Trophoblast cell (in vitro differentiated cells and primary cell): ENCODE measurements around the gene SP110.
"Not testable (repeated sequence)": the region's sequence is repeated elsewhere in the genome, so short reads cannot be mapped to it uniquely, and the experiment has no call there.

Experiments used
- DNase-seq, 2 donors: peaks; one replicate each; pipeline ENCODE4 v3.0.0-alpha.2; 2016
- H2AFZ ChIP-seq: 2 replicates; pipeline ENCODE4 v1.6.1; 2013; ENCODE audit warnings: low read length, moderate library complexity, mild to moderate bottlenecking; ENCODE audit not compliant: insufficient read depth, poor library complexity
- H2AK5ac ChIP-seq: 2 replicates; pipeline ENCODE4 v1.6.1; 2013; ENCODE audit warnings: mild to moderate bottlenecking, low read length
- H2BK120ac ChIP-seq: 2 replicates; pipeline ENCODE4 v1.6.1; 2013; ENCODE audit warnings: low read length, mild to moderate bottlenecking, moderate library complexity; ENCODE audit not compliant: insufficient read depth, poor library complexity
- H2BK12ac ChIP-seq: 2 replicates; pipeline ENCODE4 v1.6.1; 2013; ENCODE audit warnings: mild to moderate bottlenecking, low read length, moderate library complexity
- H2BK5ac ChIP-seq: 2 replicates; pipeline ENCODE4 v1.6.1; 2013; ENCODE audit warnings: low read length, low read depth, moderate library complexity, mild to moderate bottlenecking; ENCODE audit not compliant: poor library complexity
- H3K14ac ChIP-seq: 2 replicates; pipeline ENCODE4 v1.6.1; 2013; ENCODE audit warnings: mild to moderate bottlenecking, low read length
- H3K18ac ChIP-seq: 2 replicates; pipeline ENCODE4 v1.6.1; 2013; ENCODE audit warnings: mild to moderate bottlenecking, low read length
- H3K23ac ChIP-seq: 2 replicates; pipeline ENCODE4 v1.6.1; 2013; ENCODE audit warnings: low read length
- H3K27ac ChIP-seq: 2 replicates; pipeline ENCODE4 v1.5.1; 2013; ENCODE audit warnings: low read depth, mild to moderate bottlenecking, inconsistent platforms, low read length, moderate library complexity
- H3K27me3 ChIP-seq: 2 replicates; pipeline ENCODE4 v1.6.1; 2013; ENCODE audit warnings: inconsistent platforms, mild to moderate bottlenecking, low read length, moderate library complexity; ENCODE audit not compliant: insufficient read depth
- H3K36me3 ChIP-seq, 2 experiments: 1 replicate in 1 of 2; 2 replicates in 1 of 2; pipeline ENCODE4 v1.6.1; 2013; ENCODE audit warnings: low read length in 2 of 2, mild to moderate bottlenecking in 2 of 2, moderate library complexity in 1 of 2; ENCODE audit not compliant: insufficient read depth in 2 of 2, control insufficient read depth in 1 of 2
- H3K4ac ChIP-seq: 2 replicates; pipeline ENCODE4 v1.6.1; 2013; ENCODE audit warnings: low read depth, mild to moderate bottlenecking, low read length, moderate library complexity
- H3K4me1 ChIP-seq, 2 experiments: 1 replicate in 1 of 2; 2 replicates in 1 of 2; pipeline ENCODE4 v1.6.1; 2013; ENCODE audit warnings: low read length in 2 of 2, mild to moderate bottlenecking in 2 of 2, moderate library complexity in 1 of 2; ENCODE audit not compliant: insufficient read depth in 2 of 2, control insufficient read depth in 1 of 2
- H3K4me2 ChIP-seq: 2 replicates; pipeline ENCODE4 v1.6.1; 2013; ENCODE audit warnings: inconsistent platforms, mild to moderate bottlenecking, low read length, moderate library complexity
- H3K4me3 ChIP-seq: 2 replicates; pipeline ENCODE4 v1.5.1; 2013; ENCODE audit warnings: mild to moderate bottlenecking, low read depth, low read length, inconsistent platforms
- H3K79me1 ChIP-seq: one replicate; pipeline ENCODE4 v1.6.1; 2013; ENCODE audit warnings: low read length
- H3K79me2 ChIP-seq: 2 replicates; pipeline ENCODE4 v1.6.1; 2013; ENCODE audit warnings: low read length, mild to moderate bottlenecking; ENCODE audit not compliant: control insufficient read depth, insufficient read depth, poor library complexity
- H3K9ac ChIP-seq: 2 replicates; pipeline ENCODE4 v1.6.1; 2013; ENCODE audit warnings: mild to moderate bottlenecking, low read length
- H3K9me3 ChIP-seq: 2 replicates; pipeline ENCODE4 v1.6.1; 2013; ENCODE audit warnings: low read depth, mild to moderate bottlenecking, control low read depth, inconsistent platforms, low read length; ENCODE audit not compliant: insufficient read depth
- H4K12ac ChIP-seq: 2 replicates; pipeline ENCODE4 v1.6.1; 2013; ENCODE audit warnings: low read depth, mild to moderate bottlenecking, low read length, moderate library complexity
- H4K8ac ChIP-seq: 2 replicates; pipeline ENCODE4 v1.6.1; 2013; ENCODE audit warnings: low read depth, mild to moderate bottlenecking, low read length, moderate library complexity
- H4K91ac ChIP-seq: one replicate; pipeline ENCODE4 v1.6.1; 2013; ENCODE audit warnings: low read depth, mild to moderate bottlenecking, low read length, moderate library complexity
- WGBS: extraction: QIAGEN DNeasy Blood & Tissue Kit; methylation state at CpG from one replicate; pipeline ENCODE4 v1.1.7; 2013; ENCODE audit warnings: missing lambda C conversion rate; ENCODE audit not compliant: insufficient read length, insufficient coverage; ENCODE audit errors: extremely low coverage; 5-methylcytosine and 5-hydroxymethylcytosine counted together

Gene SP110

GRCh38 chr2:230225486-230225885 lies 5.7 kb upstream of the SP110 start, which contains the start of gene SP140:
SP140 (plus strand) TSS chr2:230225736; CDS start chr2:230225845, 109 bp downstream.
- H3K36me3 ChIP-seq = no peaks in the 10 kb centered on the region
- no peak within 1 kb of the TSS for H3K4me2 ChIP-seq
- no peak within 1 kb of the TSS for H3K23ac ChIP-seq
- no peak within 1 kb of the TSS for H3K4ac ChIP-seq
- H3K27me3 ChIP-seq = no peaks in the 10 kb centered on the region
- H2BK120ac ChIP-seq = no peak within 1 kb of the TSS
- no peak within 1 kb of the TSS for H2BK5ac ChIP-seq
- DNase-seq = peak in 1 of 2 donors; percentile 13
- no peaks in the 10 kb centered on the region for H3K79me2 ChIP-seq
- no CpG with 5 or more reads among the region's 8 CpGs for WGBS
- no peak within 1 kb of the TSS for H2AFZ ChIP-seq
- no peak within 1 kb of the TSS for H2BK12ac ChIP-seq
- H3K9me3 ChIP-seq = no peaks in the 10 kb centered on the region
- H3K9ac ChIP-seq = no peak within 1 kb of the TSS
- H3K79me1 ChIP-seq = peaks cover 6% of the 10 kb centered on the region
- H3K27ac ChIP-seq = no peak within 1 kb of the TSS
- H3K4me1 ChIP-seq = peaks cover 10 to 15% of the 10 kb centered on the region in 2 experiments
- H3K14ac ChIP-seq = no peak within 1 kb of the TSS
- no peak within 1 kb of the TSS for H4K8ac ChIP-seq
- no peak within 1 kb of the TSS for H2AK5ac ChIP-seq
- peak within 1 kb of the TSS; percentile 39 for H4K91ac ChIP-seq
- H4K12ac ChIP-seq = no peak within 1 kb of the TSS
- no peak within 1 kb of the TSS for H3K4me3 ChIP-seq
- H3K18ac ChIP-seq = no peak within 1 kb of the TSS

GRCh38 chr2:230224458-230224857 lies 4.7 kb upstream of the SP110 start:
- Histone ChIP-seq H4K12ac (no peak overlapping the region), H4K91ac (no peak overlapping the region), H3K23ac (no peak overlapping the region), H2BK120ac (no peak overlapping the region), H2BK12ac (no peak overlapping the region), H3K9me3 (no peaks in the 10 kb centered on the region), H3K27me3 (no peaks in the 10 kb centered on the region), H4K8ac (no peak overlapping the region), H2AFZ (no peak overlapping the region), H3K14ac (no peak overlapping the region), H3K9ac (no peak overlapping the region), H3K18ac (no peak overlapping the region), H2BK5ac (no peak overlapping the region), H3K79me2 (peaks cover 4% of the 10 kb centered on the region), H2AK5ac (no peak overlapping the region), H3K27ac (no peak overlapping the region), H3K4ac (no peak overlapping the region), H3K79me1 (peaks cover 12% of the 10 kb centered on the region), H3K36me3 (no peaks in the 10 kb centered on the region), H3K4me1 (peaks cover 16 to 20% of the 10 kb centered on the region in 2 experiments), H3K4me2 (no peak overlapping the region), H3K4me3 (no peak overlapping the region)
- DNase-seq = no peak

- H3K27me3 ChIP-seq = not testable (repeated sequence)
- DNase-seq = peak; percentile 71 to 90
Observed at GRCh38 chr2:230222829-230223228, 3.0 kb upstream of the SP110 start.

GRCh38 chr2:230221493-230221892 lies 1.7 kb upstream of the SP110 start:
- Histone ChIP-seq H2BK12ac (no peak overlapping the region), H2AFZ (no peak overlapping the region), H3K4me3 (no peak overlapping the region), H3K4ac (no peak overlapping the region), H3K23ac (no peak overlapping the region), H3K79me2 (peaks cover 4% of the 10 kb centered on the region), H3K9me3 (no peaks in the 10 kb centered on the region), H4K12ac (no peak overlapping the region), H3K14ac (no peak overlapping the region), H3K36me3 (no peaks in the 10 kb centered on the region), H2BK5ac (no peak overlapping the region), H2BK120ac (peak overlapping the region; percentile 6), H3K79me1 (peaks cover 13% of the 10 kb centered on the region), H4K8ac (no peak overlapping the region), H3K27me3 (no peaks in the 10 kb centered on the region), H3K18ac (no peak overlapping the region), H3K9ac (no peak overlapping the region), H3K4me1 (peaks cover 16 to 20% of the 10 kb centered on the region in 2 experiments), H2AK5ac (no peak overlapping the region), H3K27ac (no peak overlapping the region), H4K91ac (peak overlapping the region; percentile 4), H3K4me2 (no peak overlapping the region)
- no peak for DNase-seq
- no CpG with 5 or more reads among the region's 4 CpGs for whole genome bisulfite sequencing

More at GRCh38 chr2:230222829-230223228, 3.0 kb upstream of the SP110 start:
- H2BK12ac ChIP-seq, H4K91ac ChIP-seq, H3K14ac ChIP-seq, H3K9me3 ChIP-seq, H2AFZ ChIP-seq, H2AK5ac ChIP-seq, H3K4me3 ChIP-seq, H3K9ac ChIP-seq, H3K79me2 ChIP-seq, H4K12ac ChIP-seq, H3K36me3 ChIP-seq, H2BK5ac ChIP-seq, H2BK120ac ChIP-seq, H4K8ac ChIP-seq, H3K18ac ChIP-seq, H3K4me2 ChIP-seq, H3K23ac ChIP-seq, H3K4ac ChIP-seq: not testable (repeated sequence)
- Histone ChIP-seq H3K27ac (peak overlapping the region; percentile 50), H3K79me1 (peaks cover 13% of the 10 kb centered on the region), H3K4me1 (peaks cover 16 to 20% of the 10 kb centered on the region in 2 experiments)
- WGBS = no CpG with 5 or more reads among the region's 4 CpGs
